ENCODE results near the gene FGF21.
A peak's percentile ranks its signal among the peaks of the same experiment; 100 is the strongest.
"Not testable (repeated sequence)": the region's sequence is repeated elsewhere in the genome, so short reads cannot be mapped to it uniquely, and the experiment has no call there.

FGF21 gene

GRCh38 chr19:48756686-48757085, 1.4 kb downstream of the FGF21 start:
- no peak overlapping the region for H3K4me3 ChIP-seq (ENCODE audit: low read depth, low read length)
- no peak for TF ChIP-seq POLR2A (IDR thresholded peaks at IDR 0.05; ENCODE audit: extremely low read depth, insufficient read length)
- TF ChIP-seq MAX (IDR thresholded peaks at IDR 0.05; ENCODE audit: low read depth, low read length) = no peak
- TF ChIP-seq, protein P1, sequence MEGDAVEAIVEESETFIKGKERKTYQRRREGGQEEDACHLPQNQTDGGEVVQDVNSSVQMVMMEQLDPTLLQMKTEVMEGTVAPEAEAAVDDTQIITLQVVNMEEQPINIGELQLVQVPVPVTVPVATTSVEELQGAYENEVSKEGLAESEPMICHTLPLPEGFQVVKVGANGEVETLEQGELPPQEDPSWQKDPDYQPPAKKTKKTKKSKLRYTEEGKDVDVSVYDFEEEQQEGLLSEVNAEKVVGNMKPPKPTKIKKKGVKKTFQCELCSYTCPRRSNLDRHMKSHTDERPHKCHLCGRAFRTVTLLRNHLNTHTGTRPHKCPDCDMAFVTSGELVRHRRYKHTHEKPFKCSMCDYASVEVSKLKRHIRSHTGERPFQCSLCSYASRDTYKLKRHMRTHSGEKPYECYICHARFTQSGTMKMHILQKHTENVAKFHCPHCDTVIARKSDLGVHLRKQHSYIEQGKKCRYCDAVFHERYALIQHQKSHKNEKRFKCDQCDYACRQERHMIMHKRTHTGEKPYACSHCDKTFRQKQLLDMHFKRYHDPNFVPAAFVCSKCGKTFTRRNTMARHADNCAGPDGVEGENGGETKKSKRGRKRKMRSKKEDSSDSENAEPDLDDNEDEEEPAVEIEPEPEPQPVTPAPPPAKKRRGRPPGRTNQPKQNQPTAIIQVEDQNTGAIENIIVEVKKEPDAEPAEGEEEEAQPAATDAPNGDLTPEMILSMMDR (IDR thresholded peaks at IDR 0.05; ENCODE audit: low read depth, low read length) = no peak
- TF ChIP-seq MYC (IDR thresholded peaks at IDR 0.05; ENCODE audit: low read depth, low read length) = no peak
- no peak for DNase-seq (ENCODE audit: low read depth)

DNA sequence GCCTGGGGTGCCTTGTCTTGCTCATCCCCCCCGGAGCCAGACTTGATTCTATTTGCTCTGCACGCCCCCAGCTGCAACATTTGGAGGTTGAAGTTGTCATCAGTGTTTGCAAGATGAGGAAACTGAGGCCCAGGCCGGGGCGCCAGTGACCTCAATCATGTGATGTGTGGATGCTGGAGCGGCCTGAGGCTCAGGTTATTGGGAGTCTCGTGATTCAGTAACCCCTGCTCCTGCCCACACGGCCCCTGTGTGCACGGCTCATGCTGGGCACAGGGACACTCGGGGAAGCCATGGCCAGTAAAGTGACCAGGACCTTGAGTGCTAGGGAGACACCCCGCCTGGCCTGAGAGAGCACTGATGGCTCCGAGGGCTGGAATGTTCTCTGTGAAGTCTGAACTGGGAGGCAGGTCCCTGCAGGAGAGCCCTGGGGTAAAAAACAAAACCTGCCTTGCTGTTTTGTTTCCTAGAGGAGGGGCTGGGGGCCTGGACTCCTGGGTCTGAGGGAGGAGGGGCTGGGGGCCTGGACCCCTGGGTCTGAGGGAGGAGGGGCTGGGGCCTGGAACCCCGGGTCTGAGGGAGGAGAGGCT, 1.9 kb downstream of the FGF21 start:
- H3K4me3 ChIP-seq (ENCODE audit: low read depth, low read length) = no peak overlapping the region
- TF ChIP-seq MAX (IDR thresholded peaks at IDR 0.05; ENCODE audit: low read depth, low read length) (no peak), MYC (IDR thresholded peaks at IDR 0.05; ENCODE audit: low read depth, low read length) (no peak), POLR2A (IDR thresholded peaks at IDR 0.05; ENCODE audit: extremely low read depth, insufficient read length) (no peak)
- TF ChIP-seq, protein P1 (IDR thresholded peaks at IDR 0.05; ENCODE audit: low read depth, low read length) = no peak
- DNase-seq (ENCODE audit: low read depth) = no peak

- no peak overlapping the region for H3K4me3 ChIP-seq (ENCODE audit: low read depth, low read length)
- DNase-seq (ENCODE audit: low read depth) = no peak
- TF ChIP-seq MAX (IDR thresholded peaks at IDR 0.05; ENCODE audit: low read depth, low read length) = no peak
- TF ChIP-seq POLR2A (IDR thresholded peaks at IDR 0.05; ENCODE audit: extremely low read depth, insufficient read length) = no peak
- no peak for TF ChIP-seq MYC (IDR thresholded peaks at IDR 0.05; ENCODE audit: low read depth, low read length)
- TF ChIP-seq, protein P1 (IDR thresholded peaks at IDR 0.05; ENCODE audit: low read depth, low read length) = no peak
These were observed 2.4 kb downstream of the FGF21 start for GRCh38 chr19:48757741-48758144.

DNA sequence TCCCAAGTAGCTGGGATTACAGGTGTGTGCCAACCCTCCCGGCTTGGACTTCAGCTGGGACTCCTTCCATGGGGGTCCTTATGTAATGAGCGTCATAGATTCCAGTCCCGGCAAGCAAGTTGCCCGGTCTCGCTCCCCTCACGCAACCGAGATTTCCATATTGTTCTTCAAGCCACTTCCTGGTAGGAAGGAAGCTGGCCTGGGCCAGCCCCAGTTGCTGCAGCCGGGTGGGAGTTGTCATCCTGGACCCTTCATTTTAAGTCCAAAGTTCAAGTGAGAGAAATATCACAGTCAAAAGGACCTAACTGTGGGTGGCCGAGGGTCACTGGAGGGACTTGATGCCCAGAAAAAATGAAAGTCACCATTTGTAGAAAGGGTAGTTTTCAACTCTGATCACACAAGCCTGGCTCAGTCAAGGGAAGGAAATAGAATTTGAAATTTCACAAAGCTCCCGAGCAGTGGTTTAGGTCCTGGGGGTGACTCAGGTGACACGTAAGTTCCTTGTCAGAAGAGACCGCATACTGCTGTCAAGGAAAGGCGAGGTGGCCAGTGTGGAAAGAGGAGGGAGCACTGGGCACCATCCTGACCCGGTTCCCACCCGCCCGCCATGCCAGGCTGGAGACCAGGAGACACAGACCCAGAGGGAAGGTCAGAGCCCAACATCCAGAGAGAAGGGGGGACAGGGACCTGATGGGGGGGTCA, 5.3 kb downstream of the FGF21 start:
- H3K4me3 ChIP-seq (ENCODE audit: low read depth, low read length) = no peak overlapping the region
- peak; percentile 66 for DNase-seq (ENCODE audit: low read depth)
- TF ChIP-seq POLR2A (IDR thresholded peaks at IDR 0.05; ENCODE audit: extremely low read depth, insufficient read length) = peak; percentile 37
- TF ChIP-seq, protein P1 (IDR thresholded peaks at IDR 0.05; ENCODE audit: low read depth, low read length) = no peak

GRCh38 chr19:48765816-48766215, 10.5 kb downstream of the FGF21 start:
- not testable (repeated sequence) for DNase-seq (ENCODE audit: low read depth)

GRCh38 chr19:48768171-48768753, 12.9 kb downstream of the FGF21 start:
- not testable (repeated sequence) for H3K4me3 ChIP-seq (ENCODE audit: low read depth, low read length); DNase-seq (ENCODE audit: low read depth)

More at GRCh38 chr19:48765816-48766215, 10.5 kb downstream of the FGF21 start:
- H3K4me3 ChIP-seq (ENCODE audit: low read depth, low read length) = not testable (repeated sequence)
